ENCODE results near the gene ATG16L2.
"Not testable (repeated sequence)": the region's sequence is repeated elsewhere in the genome, so short reads cannot be mapped to it uniquely, and the experiment has no call there.

Gene ATG16L2

DNA sequence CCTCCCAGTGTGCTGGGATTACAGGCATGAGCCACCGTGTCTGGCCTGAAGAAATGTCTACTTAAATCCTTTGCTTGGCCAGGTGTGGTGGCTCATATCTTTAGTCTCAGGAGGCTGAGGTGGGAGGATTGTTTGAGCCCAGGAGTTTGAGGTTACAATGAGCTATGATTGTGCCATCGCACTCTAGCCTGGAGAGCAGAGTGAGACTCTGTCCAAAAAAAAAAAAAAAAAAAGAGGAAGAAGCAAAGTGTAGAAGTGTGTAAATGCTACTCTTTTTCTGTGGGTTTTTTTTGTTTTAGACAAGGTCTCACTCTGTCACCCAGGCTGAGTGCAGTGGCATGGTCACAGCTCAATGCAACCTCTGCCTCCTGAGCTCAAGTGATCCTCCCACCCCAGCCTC lies 6.4 kb upstream of the ATG16L2 start:
- Histone ChIP-seq H3F3A (ENCODE audit: control insufficient read depth, insufficient read depth) (peaks cover 21% of the 10 kb centered on the region), H3K4me1 (ENCODE audit: control insufficient read depth, low read length) (peaks cover 41% of the 10 kb centered on the region), H3K9me3 (ENCODE audit: control insufficient read depth, insufficient read depth, low read length) (no peaks in the 10 kb centered on the region), H3K79me2 (ENCODE audit: control insufficient read depth, low read length) (peaks cover 21% of the 10 kb centered on the region), H3K36me3 (ENCODE audit: control insufficient read depth, low read length) (peaks cover 44% of the 10 kb centered on the region), H3K4me2 (ENCODE audit: low read length) (no peak overlapping the region), H3K27ac (ENCODE audit: low read depth, low read length) (no peak overlapping the region), H3K27me3 (ENCODE audit: control insufficient read depth, low read length) (no peaks in the 10 kb centered on the region), H3K4me3 (ENCODE audit: low read length) (no peak overlapping the region), H3K9me2 (replicated peaks; ENCODE audit: control insufficient read depth, low read length) (no peaks in the 10 kb centered on the region), H4K20me1 (ENCODE audit: control insufficient read depth, insufficient read depth, low read depth, low read length) (peaks cover 7% of the 10 kb centered on the region; the same call in 1 of the 2 replicates)
- TF ChIP-seq CTCF (IDR thresholded peaks at IDR 0.05; ENCODE audit: low read depth, low read length, poor library complexity, severe bottlenecking): no peak
- no peak for TF ChIP-seq EZH2phosphoT487 (IDR thresholded peaks at IDR 0.05; ENCODE audit: borderline replicate concordance, low read length)

DNA sequence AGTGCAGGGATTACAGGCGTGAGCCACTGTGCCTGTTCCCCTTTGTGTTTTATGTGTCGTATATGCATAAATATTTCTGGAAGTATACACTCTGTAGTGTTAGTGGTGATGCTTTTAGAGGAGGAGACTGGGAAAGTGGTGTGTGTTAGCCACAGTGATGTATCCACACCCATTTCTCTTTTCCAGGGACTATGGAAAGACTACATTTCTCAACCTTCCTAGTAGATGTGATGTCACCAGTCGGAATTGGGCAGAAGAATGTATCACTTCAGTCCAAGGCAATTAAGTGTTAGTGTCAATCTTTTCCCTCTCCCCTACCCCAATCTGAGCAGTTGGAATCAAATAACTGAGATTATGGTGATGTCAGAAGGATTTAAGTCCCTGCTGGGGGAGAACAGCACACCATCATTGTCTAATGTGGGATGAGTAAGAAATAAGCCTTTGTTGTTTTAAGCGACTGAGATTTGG lies 5.8 kb upstream of the ATG16L2 start:
- Histone ChIP-seq H3K4me3 (ENCODE audit: low read length) (no peak overlapping the region), H3K79me2 (ENCODE audit: control insufficient read depth, low read length) (peaks cover 27% of the 10 kb centered on the region), H3K9me3 (ENCODE audit: control insufficient read depth, insufficient read depth, low read length) (no peaks in the 10 kb centered on the region), H3K36me3 (ENCODE audit: control insufficient read depth, low read length) (peaks cover 49% of the 10 kb centered on the region), H3F3A (ENCODE audit: control insufficient read depth, insufficient read depth) (peaks cover 21% of the 10 kb centered on the region), H4K20me1 (ENCODE audit: control insufficient read depth, insufficient read depth, low read depth, low read length) (peaks cover 7% of the 10 kb centered on the region; the same call in 1 of the 2 replicates), H3K4me2 (ENCODE audit: low read length) (no peak overlapping the region), H3K27ac (ENCODE audit: low read depth, low read length) (no peak overlapping the region), H3K27me3 (ENCODE audit: control insufficient read depth, low read length) (no peaks in the 10 kb centered on the region), H3K9me2 (replicated peaks; ENCODE audit: control insufficient read depth, low read length) (no peaks in the 10 kb centered on the region), H3K4me1 (ENCODE audit: control insufficient read depth, low read length) (peaks cover 41% of the 10 kb centered on the region)
- TF ChIP-seq EZH2phosphoT487 (IDR thresholded peaks at IDR 0.05; ENCODE audit: borderline replicate concordance, low read length) (no peak), CTCF (IDR thresholded peaks at IDR 0.05; ENCODE audit: low read depth, low read length, poor library complexity, severe bottlenecking) (no peak)

- peaks cover 69% of the 10 kb centered on the region for H3K36me3 ChIP-seq (ENCODE audit: control insufficient read depth, low read length)
- H3K79me2 ChIP-seq (ENCODE audit: control insufficient read depth, low read length): peaks cover 59% of the 10 kb centered on the region
- H3K4me3 ChIP-seq (ENCODE audit: low read length): peak overlapping the region; percentile 79
- H3K4me2 ChIP-seq (ENCODE audit: low read length): peak overlapping the region; percentile 84
- not testable (repeated sequence) for H3K27ac ChIP-seq (ENCODE audit: low read depth, low read length); H3K9me3 ChIP-seq (ENCODE audit: control insufficient read depth, insufficient read depth, low read length); H3K9me2 ChIP-seq (replicated peaks; ENCODE audit: control insufficient read depth, low read length); H3K27me3 ChIP-seq (ENCODE audit: control insufficient read depth, low read length); H4K20me1 ChIP-seq (ENCODE audit: control insufficient read depth, insufficient read depth, low read depth, low read length)
- H3K4me1 ChIP-seq (ENCODE audit: control insufficient read depth, low read length): peaks cover 46% of the 10 kb centered on the region
- H3F3A ChIP-seq (ENCODE audit: control insufficient read depth, insufficient read depth): peaks cover 14% of the 10 kb centered on the region
Measured at GRCh38 chr11:72811686-72812085, 2.5 kb upstream of the ATG16L2 start.

DNA sequence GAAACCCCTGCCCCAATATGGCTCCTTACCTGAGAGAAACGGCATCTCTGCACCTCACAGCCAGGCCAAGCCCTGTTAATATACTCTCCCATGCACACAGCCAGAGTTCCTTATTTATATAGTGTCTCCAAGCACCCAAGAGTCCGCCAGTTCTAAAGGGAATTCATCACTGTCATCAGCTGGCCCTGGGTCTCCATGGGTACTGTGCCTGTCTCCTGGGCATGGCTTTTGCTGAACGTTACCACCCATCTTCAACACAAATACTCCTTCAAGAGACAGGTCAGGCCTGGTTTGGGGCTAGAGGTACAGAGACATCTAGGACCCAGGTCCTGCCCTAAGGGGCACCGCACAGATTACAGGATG lies 1.6 kb upstream of the ATG16L2 start:
- Histone ChIP-seq H3K4me1 (ENCODE audit: control insufficient read depth, low read length) (peaks cover 41% of the 10 kb centered on the region), H3K79me2 (ENCODE audit: control insufficient read depth, low read length) (peaks cover 67% of the 10 kb centered on the region), H3K27ac (ENCODE audit: low read depth, low read length) (no peak overlapping the region), H3K36me3 (ENCODE audit: control insufficient read depth, low read length) (peaks cover 77% of the 10 kb centered on the region), H3K9me2 (replicated peaks; ENCODE audit: control insufficient read depth, low read length) (no peaks in the 10 kb centered on the region), H3K4me2 (ENCODE audit: low read length) (peak overlapping the region; percentile 84), H3K9me3 (ENCODE audit: control insufficient read depth, insufficient read depth, low read length) (no peaks in the 10 kb centered on the region), H3K27me3 (ENCODE audit: control insufficient read depth, low read length) (no peaks in the 10 kb centered on the region), H3K4me3 (ENCODE audit: low read length) (peak overlapping the region; percentile 79), H3F3A (ENCODE audit: control insufficient read depth, insufficient read depth) (peaks cover 11% of the 10 kb centered on the region), H4K20me1 (ENCODE audit: control insufficient read depth, insufficient read depth, low read depth, low read length) (peaks cover 7% of the 10 kb centered on the region; the same call in 1 of the 2 replicates)
- no peak for TF ChIP-seq EZH2phosphoT487 (IDR thresholded peaks at IDR 0.05; ENCODE audit: borderline replicate concordance, low read length)
- no peak for TF ChIP-seq CTCF (IDR thresholded peaks at IDR 0.05; ENCODE audit: low read depth, low read length, poor library complexity, severe bottlenecking)

All from DOHH2 (cell line).